OCI-LY3 (cell line): ENCODE results near the gene EPPIN.

Experiments
- H2AFZ ChIP-seq: fragments of 200-600, 300-600 bp; shearing (Covaris generic); 2 replicates; pipeline ENCODE4 v1.6.0; 2014; ENCODE audit warnings: antibody characterized with exemption, low read depth, low read length
- H3K27ac ChIP-seq: fragments of 200-600, 300-600 bp; sonication (generic); 2 replicates; pipeline ENCODE4 v1.5.1; 2014; ENCODE audit warnings: mild to moderate bottlenecking, low read length, moderate library complexity, mixed read lengths
- H3K27me3 ChIP-seq: fragments of 200-600, 300-600 bp; sonication (generic); 2 replicates; pipeline ENCODE4 v1.6.1; 2014; ENCODE audit warnings: low read depth, low read length, mixed read lengths
- H3K36me3 ChIP-seq: fragments of 200-600, 300-600 bp; sonication (generic); replicated peaks from 2 replicates; pipeline ENCODE3; 2014; ENCODE audit warnings: low read depth, low read length, mixed read lengths
- H3K4me1 ChIP-seq: fragments of 300-600, 200-600 bp; sonication (generic); 2 replicates; pipeline ENCODE4 v1.6.1; 2014; ENCODE audit warnings: low read length, mixed read lengths
- H3K4me2 ChIP-seq: fragments of 200-600, 300-600 bp; sonication (generic); 2 replicates; pipeline ENCODE4 v1.6.1; 2014; ENCODE audit warnings: low read length, mixed read lengths
- H3K4me3 ChIP-seq: fragments of 300-600, 200-600 bp; sonication (generic); 2 replicates; pipeline ENCODE4 v1.5.1; 2014; ENCODE audit warnings: antibody characterized with exemption, mild to moderate bottlenecking, low read length, moderate library complexity
- H3K79me2 ChIP-seq: fragments of 300-600, 200-600 bp; shearing (Covaris generic); 2 replicates; pipeline ENCODE4 v1.6.1; 2014; ENCODE audit warnings: mild to moderate bottlenecking, low read length, mixed read lengths
- H3K9ac ChIP-seq: fragments of 300-600, 200-600 bp; shearing (Covaris generic); 2 replicates; pipeline ENCODE4 v1.6.0; 2014; ENCODE audit warnings: mild to moderate bottlenecking, low read length, moderate library complexity
- H3K9me3 ChIP-seq: fragments of 200-600, 300-600 bp; shearing (Covaris generic); 2 replicates; pipeline ENCODE4 v1.6.1; 2014; ENCODE audit warnings: low read length, mixed read lengths; ENCODE audit not compliant: insufficient read depth
- H4K20me1 ChIP-seq: fragments of 200-600, 300-600 bp; sonication (generic); 2 replicates; pipeline ENCODE4 v1.6.1; 2016; ENCODE audit warnings: low read length, mixed read lengths; ENCODE audit not compliant: insufficient read depth
- CTCF ChIP-seq: fragments of 200-600, 300-600 bp; sonication (generic); IDR thresholded peaks from 2 replicates; pipeline ENCODE4 v1.5.1; 2014; ENCODE audit warnings: antibody characterized with exemption, low read length, low read depth
- EZH2phosphoT487 ChIP-seq: fragments of 200-600 bp; shearing (Covaris generic); IDR thresholded peaks from 2 replicates; pipeline ENCODE4 v1.6.1; 2018; ENCODE audit warnings: antibody characterized with exemption, mixed run types, low read depth

EPPIN gene

GRCh38 chr20:45539382-45539781 lies 7.8 kb downstream of the EPPIN start, which contains the start of gene WFDC6:
Gene WFDC6, minus strand, starts transcription at chr20:45539482. Its CDS starts 75 bp downstream, at chr20:45539407.
- TF ChIP-seq EZH2phosphoT487 (no peak), CTCF (no peak)
- no peaks in the 10 kb centered on the region for H3K4me1 ChIP-seq
- no peaks in the 10 kb centered on the region for H4K20me1 ChIP-seq
- H3K27me3 ChIP-seq: peaks cover 95% of the 10 kb centered on the region
- H3K9ac ChIP-seq: no peak within 1 kb of the TSS
- no peaks in the 10 kb centered on the region for H3K36me3 ChIP-seq
- no peaks in the 10 kb centered on the region for H3K9me3 ChIP-seq
- no peak within 1 kb of the TSS for H3K27ac ChIP-seq
- no peaks in the 10 kb centered on the region for H3K79me2 ChIP-seq
- H3K4me3 ChIP-seq: no peak within 1 kb of the TSS
- H2AFZ ChIP-seq: no peak within 1 kb of the TSS
- no peak within 1 kb of the TSS for H3K4me2 ChIP-seq

GRCh38 chr20:45538209-45538799 lies 8.9 kb downstream of the EPPIN start:
- no peak overlapping the region for H3K27ac ChIP-seq
- H2AFZ ChIP-seq: no peak overlapping the region
- H3K4me2 ChIP-seq: no peak overlapping the region
- H3K4me1 ChIP-seq: no peaks in the 10 kb centered on the region
- H4K20me1 ChIP-seq: no peaks in the 10 kb centered on the region
- TF ChIP-seq EZH2phosphoT487: no peak
- no peak for TF ChIP-seq CTCF
- H3K9me3 ChIP-seq: no peaks in the 10 kb centered on the region
- H3K27me3 ChIP-seq: peaks cover 90% of the 10 kb centered on the region
- H3K36me3 ChIP-seq: no peaks in the 10 kb centered on the region
- H3K79me2 ChIP-seq: no peaks in the 10 kb centered on the region
- no peak overlapping the region for H3K9ac ChIP-seq
- no peak overlapping the region for H3K4me3 ChIP-seq

- peaks cover 48% of the 10 kb centered on the region for H3K27me3 ChIP-seq
- no peak overlapping the region for H3K9ac ChIP-seq
- no peaks in the 10 kb centered on the region for H3K79me2 ChIP-seq
- no peaks in the 10 kb centered on the region for H3K9me3 ChIP-seq
- no peaks in the 10 kb centered on the region for H3K36me3 ChIP-seq
- H4K20me1 ChIP-seq: no peaks in the 10 kb centered on the region
- no peak overlapping the region for H3K27ac ChIP-seq
- TF ChIP-seq CTCF (no peak), EZH2phosphoT487 (no peak)
- H2AFZ ChIP-seq: no peak overlapping the region
- H3K4me2 ChIP-seq: no peak overlapping the region
- H3K4me3 ChIP-seq: no peak overlapping the region
- peaks cover 14% of the 10 kb centered on the region for H3K4me1 ChIP-seq
These were observed 19.9 kb downstream of the EPPIN start for GRCh38 chr20:45527294-45527693.

GRCh38 chr20:45523821-45524220 lies 23.4 kb downstream of the EPPIN start:
- TF ChIP-seq CTCF (no peak), EZH2phosphoT487 (no peak)
- no peak overlapping the region for H3K27ac ChIP-seq
- no peak overlapping the region for H3K4me2 ChIP-seq

More at GRCh38 chr20:45523821-45524220, 23.4 kb downstream of the EPPIN start:
- H3K4me1 ChIP-seq: no peaks in the 10 kb centered on the region
- no peak overlapping the region for H2AFZ ChIP-seq
- no peaks in the 10 kb centered on the region for H3K36me3 ChIP-seq
- H3K9me3 ChIP-seq: no peaks in the 10 kb centered on the region
- H3K79me2 ChIP-seq: no peaks in the 10 kb centered on the region
- peaks cover 56% of the 10 kb centered on the region for H3K27me3 ChIP-seq
- no peaks in the 10 kb centered on the region for H4K20me1 ChIP-seq
- H3K4me3 ChIP-seq: no peak overlapping the region
- H3K9ac ChIP-seq: no peak overlapping the region
